GM19463 (cell line): ENCODE measurements around the gene SUGP1.

Experiments
- ATAC-seq: cut with Tn5 transposase; IDR thresholded peaks from one replicate; pipeline ENCODE4 v1.9.1; 2021; ENCODE audit warnings: mild to moderate bottlenecking, moderate library complexity; ENCODE audit not compliant: unreplicated experiment

The SUGP1 gene

GRCh38 chr19:19342086-19343015 is 22.0 kb upstream of the SUGP1 start:
- no peak for ATAC-seq

GRCh38 chr19:19341026-19341425 is 20.7 kb upstream of the SUGP1 start:
- no peak for ATAC-seq

- no peak for ATAC-seq
These were observed 17.8 kb upstream of the SUGP1 start for GRCh38 chr19:19338082-19338481.

GRCh38 chr19:19337120-19337519 is 16.8 kb upstream of the SUGP1 start:
- ATAC-seq, result no peak

- no peak for ATAC-seq
These were observed 16.3 kb upstream of the SUGP1 start for GRCh38 chr19:19336597-19336996.

- no peak for ATAC-seq
These were observed 15.3 kb upstream of the SUGP1 start for GRCh38 chr19:19335408-19336158.

- no peak for ATAC-seq
These were observed 14.7 kb upstream of the SUGP1 start for GRCh38 chr19:19334989-19335344.

GRCh38 chr19:19334063-19334988 is 14.0 kb upstream of the SUGP1 start:
- no peak for ATAC-seq

- no peak for ATAC-seq
These were observed 8.8 kb upstream of the SUGP1 start for GRCh38 chr19:19329126-19329525.

GRCh38 chr19:19327672-19328071 is 7.4 kb upstream of the SUGP1 start:
- ATAC-seq, result no peak

- no peak for ATAC-seq
These were observed 3.9 kb upstream of the SUGP1 start for GRCh38 chr19:19324059-19324770.

- no peak for ATAC-seq
These were observed 850 bp upstream of the SUGP1 start for GRCh38 chr19:19321141-19321577.

GRCh38 chr19:19319732-19320360 is 463 bp downstream of the SUGP1 start:
- no peak for ATAC-seq

- no peak for ATAC-seq
These were observed 4.2 kb downstream of the SUGP1 start for GRCh38 chr19:19316082-19316481.

- no peak for ATAC-seq
These were observed 4.9 kb downstream of the SUGP1 start for GRCh38 chr19:19315444-19315843.

- ATAC-seq, result no peak
These were observed 11.9 kb downstream of the SUGP1 start for GRCh38 chr19:19308373-19308772.

GRCh38 chr19:19306191-19306590 is 14.1 kb downstream of the SUGP1 start:
- ATAC-seq, result no peak

GRCh38 chr19:19305696-19306095 is 14.6 kb downstream of the SUGP1 start:
- ATAC-seq, result no peak

GRCh38 chr19:19305066-19305465 is 15.2 kb downstream of the SUGP1 start:
- no peak for ATAC-seq
